ENCODE measurements around the gene OGFOD1. TPM values are rescaled to one million over a fixed set of nuclear protein-coding genes. Genes with fewer than 3 reads are reported as not detected.
A peak's percentile ranks its signal among the peaks of the same experiment; 100 is the strongest.

Gene OGFOD1
- total and polyA plus RNA-seq, 2 of the 13 experiments (the other 11 are each of a cell fraction or from before 2014, with no cell fraction given) = 35.2 to 81.3 TPM

DNA sequence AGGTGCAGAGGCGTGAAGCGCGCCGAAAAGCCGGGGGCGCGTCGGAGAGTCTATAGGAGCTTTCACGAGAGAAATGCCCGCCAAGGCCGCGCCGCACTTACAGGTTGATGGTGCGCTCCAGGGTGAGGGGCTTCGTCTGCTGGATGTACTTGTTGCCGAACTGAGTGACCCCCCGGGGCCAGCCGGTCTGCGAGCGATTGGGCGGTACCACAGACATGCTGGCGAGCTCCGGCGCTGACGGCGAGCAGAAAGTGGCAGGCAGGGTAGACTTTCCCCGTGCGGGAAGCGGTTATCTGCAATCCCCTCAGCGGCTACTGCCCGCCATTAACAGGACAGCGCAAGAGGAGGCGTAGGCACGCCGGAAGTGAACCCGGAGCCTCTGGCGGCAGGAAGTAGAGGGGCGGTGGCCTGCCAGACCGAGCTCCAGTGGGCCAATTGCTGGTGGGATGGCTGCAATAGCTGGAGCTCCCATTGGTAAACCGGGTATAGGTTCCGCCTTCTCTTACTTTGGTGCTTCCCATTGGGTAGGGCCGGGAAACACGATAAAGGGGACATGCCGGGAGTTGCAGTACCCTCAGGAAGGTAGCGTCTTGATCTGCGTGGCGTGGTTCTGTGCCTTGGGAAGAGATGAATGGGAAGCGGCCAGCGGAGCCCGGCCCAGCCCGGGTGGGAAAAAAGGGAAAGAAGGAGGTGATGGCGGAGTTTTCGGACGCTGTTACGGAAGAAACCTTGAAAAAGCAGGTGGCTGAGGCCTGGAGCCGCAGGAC, at the start of gene OGFOD1, which contains the start of gene NUDT21 (continued):
- TF ChIP-seq IKZF4 (CRISPR knock-in tag; IDR thresholded peaks at IDR 0.05; ENCODE audit: borderline replicate concordance, low read depth, not compliant biosample characterization) (peak; percentile 27), ZNF501 (CRISPR knock-in tag; IDR thresholded peaks at IDR 0.05) (peak; percentile 80), KLF15 (CRISPR knock-in tag; IDR thresholded peaks at IDR 0.05; ENCODE audit: borderline replicate concordance) (0 out of 2 replicates have a peak, but pooled peaks have one; percentile 77), GTF2F1 (IDR thresholded peaks at IDR 0.05; ENCODE audit: low read length) (no peak), PRDM4 (CRISPR knock-in tag; IDR thresholded peaks at IDR 0.05; ENCODE audit: borderline replicate concordance) (no peak), ZNF678 (CRISPR knock-in tag; IDR thresholded peaks at IDR 0.05) (0 out of 2 replicates have a peak, but pooled peaks have one; percentile 5), MAFG (CRISPR knock-in tag; IDR thresholded peaks at IDR 0.05) (no peak), STAT5B (CRISPR knock-in tag; IDR thresholded peaks at IDR 0.05) (no peak), FOXO1 (CRISPR knock-in tag; IDR thresholded peaks at IDR 0.05) (peak; percentile 29; the same call in 1 of the 2 replicates), MED1 (CRISPR knock-in tag; IDR thresholded peaks at IDR 0.05) (peak; percentile 55; the same call in 1 of the 2 replicates), SALL2 (CRISPR knock-in tag; IDR thresholded peaks at IDR 0.05) (peak; percentile 84; the same call in 1 of the 2 replicates), TRAFD1 (CRISPR knock-in tag; IDR thresholded peaks at IDR 0.05; ENCODE audit: borderline replicate concordance) (0 out of 2 replicates have a peak, but pooled peaks have one; percentile 35), GZF1 (CRISPR knock-in tag; IDR thresholded peaks at IDR 0.05) (peak; percentile 54; the same call in 1 of the 2 replicates), HES4 (CRISPR knock-in tag; IDR thresholded peaks at IDR 0.05; ENCODE audit: borderline replicate concordance) (peak; percentile 56; the same call in 1 of the 2 replicates), SCMH1 (CRISPR knock-in tag; IDR thresholded peaks at IDR 0.05; ENCODE audit: borderline replicate concordance) (no peak), BRD4 (CRISPR knock-in tag; IDR thresholded peaks at IDR 0.05) (peak; percentile 83), HOXA9 (CRISPR knock-in tag; IDR thresholded peaks at IDR 0.05; ENCODE audit: borderline replicate concordance) (no peak), EHMT2 (IDR thresholded peaks at IDR 0.05; ENCODE audit: borderline replicate concordance, low read depth, low read length) (peak; percentile 30; the same call in 1 of the 2 replicates), ZBTB39 (CRISPR knock-in tag; IDR thresholded peaks at IDR 0.05) (peak; percentile 69; the same call in 1 of the 2 replicates)
- TF ChIP-seq, protein P1, sequence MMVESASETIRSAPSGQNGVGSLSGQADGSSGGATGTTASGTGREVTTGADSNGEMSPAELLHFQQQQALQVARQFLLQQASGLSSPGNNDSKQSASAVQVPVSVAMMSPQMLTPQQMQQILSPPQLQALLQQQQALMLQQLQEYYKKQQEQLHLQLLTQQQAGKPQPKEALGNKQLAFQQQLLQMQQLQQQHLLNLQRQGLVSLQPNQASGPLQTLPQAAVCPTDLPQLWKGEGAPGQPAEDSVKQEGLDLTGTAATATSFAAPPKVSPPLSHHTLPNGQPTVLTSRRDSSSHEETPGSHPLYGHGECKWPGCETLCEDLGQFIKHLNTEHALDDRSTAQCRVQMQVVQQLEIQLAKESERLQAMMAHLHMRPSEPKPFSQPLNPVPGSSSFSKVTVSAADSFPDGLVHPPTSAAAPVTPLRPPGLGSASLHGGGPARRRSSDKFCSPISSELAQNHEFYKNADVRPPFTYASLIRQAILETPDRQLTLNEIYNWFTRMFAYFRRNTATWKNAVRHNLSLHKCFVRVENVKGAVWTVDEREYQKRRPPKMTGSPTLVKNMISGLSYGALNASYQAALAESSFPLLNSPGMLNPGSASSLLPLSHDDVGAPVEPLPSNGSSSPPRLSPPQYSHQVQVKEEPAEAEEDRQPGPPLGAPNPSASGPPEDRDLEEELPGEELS (CRISPR knock-in tag; IDR thresholded peaks at IDR 0.05) = no peak; the same call in 1 of the 2 replicates

Measured in HepG2 (cell line).